Activated CD4-positive, CD25-positive, alpha-beta regulatory T cell treated with anti-CD3 and anti-CD28 coated beads, Interleukin-2, amount 50 U/mL, for 24 hours (primary cell): ENCODE measurements around the gene CD63.
A peak's percentile ranks its signal among the peaks of the same experiment; 100 is the strongest.

ENCODE experiments used
- ATAC-seq, 2 donors: fragments of 150-1000 bp; cut with Tn5 transposase; one replicate each; pipeline ENCODE4 v1.10.0; 2021; ENCODE audit warnings: mild to moderate bottlenecking in 1 of 2, moderate library complexity in 1 of 2

Gene CD63

GRCh38 chr12:55720071-55720564 is 8.7 kb downstream of the CD63 start, which contains the start of gene RDH5:
Gene RDH5 (plus strand): TSS chr12:55720393. CDS start chr12:55721185, 792 bp downstream.
- no peak for ATAC-seq

DNA sequence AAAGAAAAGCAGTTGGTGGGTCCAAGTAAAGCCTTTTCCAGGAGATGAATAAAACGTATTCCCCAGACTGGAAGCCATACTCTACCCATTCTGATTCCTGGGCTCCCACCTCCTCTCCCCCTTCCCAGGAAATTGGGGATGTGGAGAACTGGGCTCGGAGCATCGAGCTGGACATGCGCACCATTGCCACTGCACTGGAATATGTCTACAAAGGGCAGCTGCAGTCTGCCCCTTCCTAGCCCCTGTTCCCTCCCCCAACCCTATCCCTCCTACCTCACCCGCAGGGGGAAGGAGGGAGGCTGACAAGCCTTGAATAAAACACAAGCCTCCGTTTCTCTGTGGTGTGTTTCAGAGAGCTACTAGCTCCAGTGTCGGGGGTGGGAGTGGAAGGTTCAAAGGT is 9.4 kb downstream of the CD63 start:
- no peak for ATAC-seq

DNA sequence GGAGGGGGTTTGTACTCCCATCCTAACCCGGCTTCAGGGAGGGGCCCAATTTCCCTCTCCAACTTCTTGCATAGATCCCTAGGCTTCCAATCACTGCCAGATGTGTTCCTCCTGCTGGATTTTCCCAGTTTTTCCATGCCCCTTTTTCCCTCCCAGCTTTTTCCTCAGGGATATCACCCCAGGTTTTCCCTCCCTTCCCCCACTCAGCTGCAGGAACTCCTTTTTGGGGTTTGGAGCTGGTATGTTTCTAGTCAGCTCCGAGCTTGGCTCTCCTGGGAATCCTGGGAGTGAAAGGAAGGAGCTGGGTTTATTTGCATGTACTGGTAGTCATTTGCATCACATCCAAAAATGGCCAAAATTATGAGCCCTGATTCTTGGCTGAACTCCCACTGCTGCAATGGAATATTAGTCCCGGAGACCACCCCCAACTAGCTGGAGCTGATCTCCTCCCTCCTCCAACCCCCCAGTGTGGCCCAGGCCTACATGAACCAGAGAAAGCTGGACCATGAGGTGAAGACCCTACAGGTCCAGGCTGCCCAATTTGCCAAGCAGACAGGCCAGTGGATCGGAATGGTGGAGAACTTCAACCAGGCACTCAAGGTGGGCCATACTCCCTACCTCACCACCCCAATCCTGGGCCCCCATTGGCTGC is 10.1 kb downstream of the CD63 start:
- ATAC-seq = no peak

GRCh38 chr12:55718015-55718414 is 10.8 kb downstream of the CD63 start:
- no peak for ATAC-seq

DNA sequence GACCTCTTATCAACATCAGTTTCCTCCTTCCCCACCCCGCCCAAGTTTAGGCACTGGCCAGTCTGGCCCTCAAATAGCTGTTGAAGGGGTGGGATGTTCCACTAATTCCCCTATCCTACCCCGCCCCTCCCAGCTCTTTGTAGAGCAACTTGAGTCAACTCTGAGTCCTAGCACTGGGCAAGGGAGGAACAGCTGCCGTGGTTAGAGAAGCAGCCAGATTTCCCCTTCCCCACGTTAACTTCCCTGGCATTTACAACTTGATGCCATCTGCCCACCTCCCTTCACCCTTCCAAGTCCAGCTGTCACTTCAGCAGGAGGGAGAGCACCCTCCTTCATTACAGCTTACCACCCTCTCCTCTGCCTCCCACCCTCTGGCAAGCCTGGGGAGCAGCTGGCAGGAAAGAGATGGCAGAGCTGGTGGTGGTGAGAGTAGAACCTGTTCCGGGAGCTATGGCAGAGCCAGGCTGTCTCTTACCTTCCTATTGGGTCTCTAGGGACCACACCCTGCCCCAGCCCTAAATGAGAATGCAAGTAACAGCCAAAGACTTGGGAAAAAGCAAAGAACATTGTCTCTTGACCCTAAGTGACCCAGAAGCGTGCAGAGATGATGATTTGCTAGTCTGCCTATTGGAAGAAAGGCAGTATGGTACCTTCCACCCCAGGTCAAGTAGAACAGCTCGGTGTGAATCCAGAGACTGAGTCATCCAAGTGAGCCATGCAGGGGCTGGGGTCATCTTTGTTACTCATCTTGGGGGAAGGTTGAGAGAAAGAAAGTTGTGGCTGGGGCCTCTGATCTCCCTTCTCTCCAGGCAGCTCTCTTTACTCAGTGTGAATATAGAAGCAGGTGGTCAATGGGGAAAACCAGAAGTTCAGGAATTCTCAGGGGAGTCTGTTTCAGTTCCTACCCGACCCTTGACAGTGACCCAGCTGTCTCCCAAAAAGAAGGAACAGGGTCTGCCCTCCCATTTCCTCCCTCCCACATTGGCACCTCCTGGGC is 11.5 kb downstream of the CD63 start:
- peak; percentile 34 to 50 for ATAC-seq

DNA sequence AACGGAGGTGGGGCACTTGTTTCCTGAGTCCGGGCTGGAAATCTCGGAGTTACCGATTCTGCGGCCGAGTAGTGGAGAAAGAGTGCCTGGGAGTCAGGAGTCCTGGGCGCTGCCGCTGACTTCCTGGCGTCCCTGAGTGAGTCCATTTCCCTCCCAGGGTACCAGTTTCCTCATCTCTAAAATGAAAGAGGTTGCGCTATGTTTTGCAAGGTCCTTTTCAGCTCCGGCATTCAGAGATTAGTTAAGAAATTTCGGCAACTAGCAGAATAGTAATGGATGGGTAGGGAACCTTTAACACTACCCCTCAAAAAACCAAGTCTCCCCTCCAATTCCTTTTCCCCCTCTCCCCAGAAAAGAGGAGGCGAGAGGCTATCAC is 12.2 kb downstream of the CD63 start:
- ATAC-seq = no peak

- ATAC-seq = peak; percentile 92 to 94
Measured at GRCh38 chr12:55715833-55716581, 12.8 kb downstream of the CD63 start, which contains the start of gene BLOC1S1. Gene BLOC1S1 (plus strand): TSS chr12:55716046. CDS start chr12:55716052, 6 bp downstream.

GRCh38 chr12:55715169-55715764 is 13.5 kb downstream of the CD63 start:
- no peak for ATAC-seq

GRCh38 chr12:55713721-55714120 is 15.1 kb downstream of the CD63 start:
- ATAC-seq = no peak

GRCh38 chr12:55712700-55713415 is 16.0 kb downstream of the CD63 start:
- ATAC-seq = no peak

DNA sequence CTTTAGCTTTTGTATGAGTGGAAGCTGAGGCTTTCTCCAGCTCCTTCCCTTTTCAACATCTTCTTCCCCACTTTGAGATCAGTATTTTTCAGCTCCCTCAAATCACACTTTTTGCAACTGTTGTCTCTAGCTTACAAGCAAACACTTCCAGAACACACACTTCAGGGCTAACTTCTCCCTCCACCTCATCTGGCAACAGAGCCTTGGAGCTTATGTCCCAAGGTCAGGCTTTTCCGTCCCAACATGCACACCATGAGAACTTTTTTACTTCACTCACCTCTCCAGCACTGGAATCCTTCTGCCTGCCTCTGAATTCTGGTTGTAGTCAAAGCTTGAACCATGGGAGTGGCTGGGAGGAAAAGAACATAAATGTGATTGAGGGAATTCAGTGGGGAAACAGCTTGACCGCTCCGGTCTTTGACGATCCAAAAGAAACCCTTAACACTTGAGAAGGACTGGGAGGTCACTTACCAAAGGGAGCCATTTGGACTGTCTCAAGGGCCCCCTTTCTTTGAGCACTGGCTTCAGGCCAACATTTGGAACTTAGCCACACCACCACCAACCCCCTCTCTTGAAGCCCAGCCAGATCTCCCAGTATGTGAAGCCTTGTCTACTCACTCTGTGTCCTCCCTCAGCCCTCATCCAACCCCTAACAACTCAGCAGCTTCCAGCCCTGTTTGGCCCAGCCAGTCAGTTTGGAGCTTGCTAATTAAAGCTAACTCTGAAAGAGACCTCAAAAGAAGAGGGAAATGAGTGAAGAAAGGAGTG is 16.8 kb downstream of the CD63 start:
- no peak for ATAC-seq

GRCh38 chr12:55708695-55709233 is 20.0 kb downstream of the CD63 start:
- no peak for ATAC-seq

- peak; percentile 71 to 78 for ATAC-seq
Measured at GRCh38 chr12:55707841-55708694, 20.7 kb downstream of the CD63 start, which contains the start of gene ITGA7. Gene ITGA7 (minus strand): TSS chr12:55707904. CDS start chr12:55707682, 222 bp downstream.

GRCh38 chr12:55707219-55707671 is 21.6 kb downstream of the CD63 start:
- peak in 1 of 2 donors; percentile 31 for ATAC-seq

GRCh38 chr12:55706568-55707218 is 22.1 kb downstream of the CD63 start:
- no peak for ATAC-seq

DNA sequence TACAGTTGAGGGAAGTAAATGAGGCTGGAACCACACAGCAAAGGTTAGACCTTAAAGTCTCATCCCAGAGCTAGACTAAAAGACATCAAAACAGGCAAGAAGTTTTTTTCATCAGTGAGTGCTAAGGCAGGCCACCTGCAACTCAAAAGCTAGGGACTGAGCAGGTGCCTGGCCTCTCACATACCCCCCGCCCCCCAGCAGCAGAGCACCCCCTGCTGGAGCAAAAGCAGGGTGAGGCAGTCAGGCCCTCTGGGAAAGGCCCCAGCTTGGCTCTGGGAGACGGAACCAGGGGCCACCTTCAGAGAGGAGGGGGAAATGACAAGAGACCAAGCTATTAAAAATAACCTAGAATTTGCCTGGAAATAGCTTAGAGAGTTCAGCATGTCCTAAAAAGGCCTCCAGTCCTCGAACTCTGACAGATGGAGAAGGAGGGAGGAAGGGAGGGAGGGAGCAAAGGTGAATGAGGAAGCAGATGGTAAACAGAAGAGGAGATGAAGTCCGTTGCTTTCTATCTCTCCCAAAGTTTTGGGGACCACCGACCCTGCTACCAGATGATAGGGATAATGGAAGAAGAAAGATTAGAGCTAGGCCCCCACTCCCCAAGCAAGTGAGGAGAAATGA is 22.9 kb downstream of the CD63 start:
- ATAC-seq = no peak

GRCh38 chr12:55704824-55705718 is 23.7 kb downstream of the CD63 start:
- no peak for ATAC-seq
